Endothelial cell of umbilical vein (primary cell): ENCODE results near the gene SUCLG2.

Source experiments
- CTCF ChIP-seq, 2 donors: IDR thresholded peaks; 1 replicate in 1 of 2; 2 replicates in 1 of 2; pipeline ENCODE4 v1.5.1; 2011; ENCODE audit warnings: low read length in 2 of 2, mild to moderate bottlenecking in 2 of 2, moderate library complexity in 2 of 2, control low read depth in 1 of 2, inconsistent platforms in 1 of 2, low read depth in 1 of 2; ENCODE audit not compliant: insufficient read depth in 1 of 2; ENCODE audit errors: extremely low read depth in 1 of 2
- GATA2 ChIP-seq: IDR thresholded peaks from 2 replicates; pipeline ENCODE4 v1.7.0; 2011; ENCODE audit warnings: low read depth, mild to moderate bottlenecking, moderate library complexity, mixed read lengths, low read length; ENCODE audit not compliant: insufficient read length, insufficient read depth
- JUN ChIP-seq: IDR thresholded peaks from 2 replicates; pipeline ENCODE4 v1.6.1; 2011; ENCODE audit warnings: borderline replicate concordance, low read depth; ENCODE audit not compliant: insufficient read length, insufficient read depth
- MYC ChIP-seq: IDR thresholded peaks from one replicate; pipeline ENCODE4 v1.6.1; 2011; ENCODE audit warnings: mild to moderate bottlenecking, low read depth, low read length
- POLR2A ChIP-seq: IDR thresholded peaks from 2 replicates; pipeline ENCODE4 v1.6.1; 2012; ENCODE audit warnings: low read depth, mild to moderate bottlenecking, control low read depth, low read length
- POLR2AphosphoS5 ChIP-seq: IDR thresholded peaks from 2 replicates; pipeline ENCODE4 v1.6.1; 2012; ENCODE audit warnings: low read depth, mild to moderate bottlenecking, control low read depth, low read length, moderate library complexity; ENCODE audit not compliant: insufficient read depth

GRCh38 chr3:67576441-67576840, 78.0 kb downstream of the SUCLG2 start:
- TF ChIP-seq CTCF (IDR thresholded peaks at IDR 0.05; ENCODE audit: extremely low read depth in 1 of 2, insufficient read depth in 1 of 2, low read depth in 1 of 2, low read length in 2 of 2) (no peak), POLR2A (no peak), MYC (no peak), POLR2AphosphoS5 (no peak), GATA2 (no peak), JUN (no peak)
